Measurements from ENCODE around the gene MDM2.

GRCh38 chr12:68790952-68791234 lies 17.1 kb upstream of the MDM2 start:
- TF ChIP-seq TCF12 (IDR thresholded peaks at IDR 0.05; ENCODE audit: low read depth, low read length): no peak
- TF ChIP-seq E2F6 (IDR thresholded peaks at IDR 0.05): no peak
- TF ChIP-seq EGR1 (IDR thresholded peaks at IDR 0.05; ENCODE audit: borderline replicate concordance, low read depth, low read length): no peak
- TF ChIP-seq SUZ12 (IDR thresholded peaks at IDR 0.05; ENCODE audit: low read length): no peak
- TF ChIP-seq CTCF (IDR thresholded peaks at IDR 0.05; ENCODE audit: control extremely low read depth in 1 of 3, insufficient read depth in 1 of 3, low read depth in 1 of 3, low read length in 3 of 3): no peak
- no peak for TF ChIP-seq POLR2A (IDR thresholded peaks at IDR 0.05; ENCODE audit: control extremely low read depth in 1 of 2, low read depth in 2 of 2, low read length in 2 of 2)
- TF ChIP-seq CBX8 (IDR thresholded peaks at IDR 0.05; ENCODE audit: borderline replicate concordance, low read depth, low read length): no peak

Data from H1 (cell line).